GM10248 (cell line): ENCODE results near the gene LRRC8A.
"Not testable (repeated sequence)": the region's sequence is repeated elsewhere in the genome, so short reads cannot be mapped to it uniquely, and the experiment has no call there.

Source experiments
- CTCF ChIA-PET: fragments of 300-600 bp; sonication (Branson Sonifier 250); formaldehyde crosslinking; extraction: SDS; loops from one replicate; lab custom pipeline; 2021; ENCODE audit warnings: antibody characterized with exemption; lab: Yijun Ruan, JAX
- POLR2A ChIA-PET: fragments of 350-650 bp; sonication (Branson Sonifier 250); formaldehyde crosslinking; extraction: SDS; loops from one replicate; lab custom pipeline; 2020; ENCODE audit warnings: antibody characterized with exemption; lab: Yijun Ruan, JAX
- DNase-seq: peaks from one replicate; pipeline ENCODE4 v3.0.0; 2012; ENCODE audit errors: extremely low spot score
- TF ChIP-seq, protein P1 (sequence below): IDR thresholded peaks from 2 replicates; pipeline ENCODE4 v1.5.1; 2012; ENCODE audit warnings: mild to moderate bottlenecking, low read depth; ENCODE audit errors: extremely low read depth, missing control alignments, control extremely low read depth

The LRRC8A gene

DNA sequence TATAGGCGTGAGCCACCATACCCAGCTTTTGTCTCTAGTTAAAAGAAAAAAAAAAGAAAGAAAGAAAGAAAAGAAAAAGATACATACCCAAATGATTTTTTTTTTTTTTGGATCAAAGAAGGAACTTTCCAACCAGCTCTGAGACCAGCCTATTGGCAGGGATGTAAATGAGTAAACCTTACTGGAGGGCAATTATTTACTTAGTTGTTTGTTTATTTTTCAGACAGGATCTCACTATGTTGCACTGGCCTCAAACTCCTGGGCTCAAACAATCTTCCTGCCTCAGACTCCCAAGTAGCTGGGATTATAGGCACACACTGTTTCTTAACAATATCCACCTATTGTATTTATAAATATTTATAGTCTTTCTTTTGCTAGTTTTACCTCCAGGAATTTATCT, 41.4 kb upstream of the LRRC8A start:
- CTCF ChIA-PET: no interaction called here
- TF ChIP-seq, protein P1, sequence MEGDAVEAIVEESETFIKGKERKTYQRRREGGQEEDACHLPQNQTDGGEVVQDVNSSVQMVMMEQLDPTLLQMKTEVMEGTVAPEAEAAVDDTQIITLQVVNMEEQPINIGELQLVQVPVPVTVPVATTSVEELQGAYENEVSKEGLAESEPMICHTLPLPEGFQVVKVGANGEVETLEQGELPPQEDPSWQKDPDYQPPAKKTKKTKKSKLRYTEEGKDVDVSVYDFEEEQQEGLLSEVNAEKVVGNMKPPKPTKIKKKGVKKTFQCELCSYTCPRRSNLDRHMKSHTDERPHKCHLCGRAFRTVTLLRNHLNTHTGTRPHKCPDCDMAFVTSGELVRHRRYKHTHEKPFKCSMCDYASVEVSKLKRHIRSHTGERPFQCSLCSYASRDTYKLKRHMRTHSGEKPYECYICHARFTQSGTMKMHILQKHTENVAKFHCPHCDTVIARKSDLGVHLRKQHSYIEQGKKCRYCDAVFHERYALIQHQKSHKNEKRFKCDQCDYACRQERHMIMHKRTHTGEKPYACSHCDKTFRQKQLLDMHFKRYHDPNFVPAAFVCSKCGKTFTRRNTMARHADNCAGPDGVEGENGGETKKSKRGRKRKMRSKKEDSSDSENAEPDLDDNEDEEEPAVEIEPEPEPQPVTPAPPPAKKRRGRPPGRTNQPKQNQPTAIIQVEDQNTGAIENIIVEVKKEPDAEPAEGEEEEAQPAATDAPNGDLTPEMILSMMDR: no peak
- no peak for DNase-seq
- POLR2A ChIA-PET: no interaction called here

DNA sequence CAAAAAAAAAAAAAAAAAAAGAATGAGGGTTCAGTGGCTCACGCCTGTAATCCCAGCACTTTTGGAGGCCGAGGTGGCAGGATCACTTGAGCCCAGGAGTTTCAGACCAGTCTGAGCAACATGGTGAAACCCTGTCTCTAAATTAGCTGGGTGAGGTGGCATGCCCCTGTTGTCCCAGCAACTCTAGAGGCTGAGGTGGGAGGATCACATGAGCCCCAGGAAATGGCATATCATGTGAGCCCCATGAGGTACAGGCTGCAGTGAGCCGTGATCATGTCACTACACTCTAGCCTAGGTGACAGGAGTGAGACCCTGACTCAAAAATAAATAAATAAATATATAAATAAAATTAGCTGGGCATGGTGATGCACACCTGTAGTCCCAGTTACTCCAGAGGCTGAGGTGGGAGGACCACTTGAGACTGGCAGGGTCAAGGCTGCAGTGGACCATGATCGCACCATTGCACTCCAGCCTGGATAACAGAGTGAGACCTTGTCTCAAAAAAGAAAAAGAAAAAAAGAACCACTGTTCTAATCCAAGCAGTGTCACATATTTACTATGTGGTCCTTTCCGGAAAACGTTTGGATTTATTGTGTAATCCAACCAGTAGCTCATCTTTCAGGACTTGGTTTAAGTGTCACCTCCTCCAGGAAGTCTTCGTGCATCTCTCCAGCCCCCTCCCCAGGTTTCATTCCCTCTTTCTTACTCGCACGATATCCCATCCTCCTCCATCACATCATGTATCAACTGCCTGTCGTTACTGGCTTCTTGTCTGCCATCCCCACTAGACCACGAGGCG, 40.0 kb upstream of the LRRC8A start:
- ChIA-PET CTCF (interaction anchor here (1.4 to 1.7 kb wide), 2 partner anchors 12 to 24 kb away, joined by 3 to 5 read pairs; partner anchors contain the start of genes ENDOG and SPOUT1), POLR2A (no interaction called here)
- TF ChIP-seq, protein P1: no peak
- no peak for DNase-seq

DNA sequence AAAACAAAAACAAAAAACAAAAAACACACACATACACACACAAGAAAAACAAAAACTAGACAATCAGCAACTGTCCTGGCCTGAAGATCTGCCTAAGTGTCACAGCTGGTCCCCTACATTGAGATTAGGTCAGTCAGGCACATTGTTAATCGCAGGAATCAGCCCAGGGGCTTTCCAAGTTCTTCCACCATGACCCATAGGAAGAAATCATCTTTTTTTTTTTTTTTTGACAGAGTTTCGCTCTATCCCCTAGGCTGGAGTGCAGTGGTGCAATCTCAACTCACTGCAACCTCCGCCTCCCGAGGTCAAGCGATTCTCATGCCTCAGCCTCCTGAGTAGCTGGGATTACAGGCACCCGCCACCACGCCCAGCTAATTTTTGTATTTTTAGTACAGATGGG, 38.8 kb upstream of the LRRC8A start:
- DNase-seq, POLR2A ChIA-PET: not testable (repeated sequence)
- CTCF ChIA-PET: interaction anchor here (0.8 to 1.7 kb wide), 2 partner anchors 19 to 25 kb away, joined by 3 to 5 read pairs; partner anchors contain the start of gene ENDOG

DNA sequence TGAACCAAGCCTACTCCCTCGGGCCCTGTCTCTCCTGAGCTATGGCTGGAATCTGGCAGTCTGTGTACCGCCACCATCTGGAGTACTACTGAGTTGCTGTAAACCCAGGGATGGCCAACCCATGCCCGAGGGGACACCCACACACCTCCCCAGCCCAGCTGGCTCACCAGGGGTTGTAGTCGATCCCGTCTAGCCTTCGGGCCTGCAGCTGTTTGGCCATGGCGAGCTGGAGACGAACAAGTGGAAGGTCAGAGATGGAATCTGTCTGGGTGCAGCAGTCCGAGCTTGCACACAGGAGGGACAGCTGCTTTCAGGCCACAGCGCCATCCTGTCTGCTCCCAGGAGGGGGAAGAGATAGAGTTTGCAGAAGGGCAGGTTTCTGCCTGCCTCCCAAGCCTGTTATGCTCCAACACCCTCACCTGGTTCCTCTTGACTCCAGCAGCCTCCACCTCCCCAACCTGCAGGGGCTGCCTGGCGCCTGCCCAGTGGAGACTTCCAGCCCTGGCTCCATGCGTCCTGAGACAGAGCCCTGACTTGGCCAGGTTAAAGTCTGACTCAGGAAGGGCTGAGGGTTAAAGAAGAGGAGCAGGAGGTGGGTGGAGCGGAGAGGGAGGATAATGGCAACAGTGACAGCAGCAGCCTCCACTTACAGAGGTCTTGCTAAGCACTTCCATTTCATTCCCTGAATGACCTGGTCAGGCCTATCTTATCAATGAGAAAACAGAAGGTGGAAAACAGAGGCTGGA, 36.6 kb upstream of the LRRC8A start:
- ChIA-PET POLR2A (no interaction called here), CTCF (interaction anchor here (0.9 to 1.8 kb wide), 3 partner anchors 16 to 27 kb away, joined by 3 to 7 read pairs (median 4); partner anchors contain the start of genes ENDOG and SPOUT1)
- TF ChIP-seq, protein P1: no peak
- no peak for DNase-seq

DNA sequence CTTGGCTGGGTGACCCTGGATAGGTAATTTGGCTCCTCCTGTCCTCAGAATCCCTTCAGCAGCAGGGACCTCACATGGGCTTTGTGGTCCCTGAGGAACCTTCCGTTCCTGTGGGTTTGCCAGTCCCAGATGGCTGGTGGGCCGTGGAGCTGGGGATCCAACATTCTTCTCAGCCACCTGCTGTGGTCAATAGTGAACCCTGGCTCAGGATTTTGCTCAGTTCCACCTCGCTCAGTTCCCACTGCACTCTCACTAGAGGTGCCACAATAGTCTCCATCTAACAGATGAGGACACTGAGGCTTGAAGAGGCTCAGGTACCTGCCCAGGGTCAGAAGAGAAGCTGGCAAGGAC, 35.3 kb upstream of the LRRC8A start:
- ChIA-PET CTCF (interaction anchor here (0.8 to 1.4 kb wide), 3 partner anchors 15 to 58 kb away, joined by 3 to 5 read pairs (median 3); no protein-coding TSS in a partner anchor), POLR2A (no interaction called here)
- TF ChIP-seq, protein P1: no peak
- no peak for DNase-seq

DNA sequence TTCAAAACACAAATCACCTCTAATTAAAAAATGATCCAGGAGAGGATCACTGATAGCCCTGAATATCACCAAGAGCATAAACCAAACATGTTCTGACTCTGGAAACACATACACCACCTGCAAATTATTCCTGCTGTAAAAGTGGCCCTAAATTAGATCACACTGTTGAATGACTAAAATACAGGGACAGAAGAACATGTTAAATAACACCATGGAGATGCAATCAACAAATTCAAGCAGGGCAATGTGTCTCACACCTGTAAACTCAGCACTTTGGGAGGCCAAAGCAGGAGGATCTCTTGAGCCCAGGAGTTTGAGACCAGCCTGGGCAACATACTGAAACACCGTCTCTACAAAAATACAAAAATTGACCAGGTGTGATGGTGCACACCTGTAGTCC, 34.1 kb upstream of the LRRC8A start:
- TF ChIP-seq, protein P1: no peak
- CTCF ChIA-PET: interaction anchor here (0.7 kb wide), 1 partner anchor 9 kb away, joined by 3 read pairs; no protein-coding TSS in a partner anchor
- POLR2A ChIA-PET: no interaction called here
- no peak for DNase-seq

DNA sequence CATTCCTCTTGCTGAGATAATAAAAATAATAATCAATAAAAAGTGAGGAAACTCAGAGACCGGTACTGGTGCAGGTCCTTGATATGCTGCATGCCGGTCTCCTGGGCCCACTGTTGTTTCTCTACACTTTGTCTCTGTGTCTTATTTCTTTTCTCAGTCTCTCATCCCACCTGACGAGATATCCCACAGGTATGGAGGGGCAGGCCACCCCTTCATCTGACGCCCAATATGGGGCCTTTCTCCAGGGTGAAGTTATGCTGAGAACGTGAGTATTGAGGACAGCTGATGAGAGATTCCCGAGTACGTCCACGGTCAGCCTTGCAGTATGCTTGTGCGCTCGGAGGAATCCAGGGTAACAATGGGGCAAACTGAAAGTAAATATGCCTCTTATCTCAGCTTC, 30.9 kb upstream of the LRRC8A start:
- DNase-seq, POLR2A ChIA-PET, CTCF ChIA-PET: not testable (repeated sequence)

DNA sequence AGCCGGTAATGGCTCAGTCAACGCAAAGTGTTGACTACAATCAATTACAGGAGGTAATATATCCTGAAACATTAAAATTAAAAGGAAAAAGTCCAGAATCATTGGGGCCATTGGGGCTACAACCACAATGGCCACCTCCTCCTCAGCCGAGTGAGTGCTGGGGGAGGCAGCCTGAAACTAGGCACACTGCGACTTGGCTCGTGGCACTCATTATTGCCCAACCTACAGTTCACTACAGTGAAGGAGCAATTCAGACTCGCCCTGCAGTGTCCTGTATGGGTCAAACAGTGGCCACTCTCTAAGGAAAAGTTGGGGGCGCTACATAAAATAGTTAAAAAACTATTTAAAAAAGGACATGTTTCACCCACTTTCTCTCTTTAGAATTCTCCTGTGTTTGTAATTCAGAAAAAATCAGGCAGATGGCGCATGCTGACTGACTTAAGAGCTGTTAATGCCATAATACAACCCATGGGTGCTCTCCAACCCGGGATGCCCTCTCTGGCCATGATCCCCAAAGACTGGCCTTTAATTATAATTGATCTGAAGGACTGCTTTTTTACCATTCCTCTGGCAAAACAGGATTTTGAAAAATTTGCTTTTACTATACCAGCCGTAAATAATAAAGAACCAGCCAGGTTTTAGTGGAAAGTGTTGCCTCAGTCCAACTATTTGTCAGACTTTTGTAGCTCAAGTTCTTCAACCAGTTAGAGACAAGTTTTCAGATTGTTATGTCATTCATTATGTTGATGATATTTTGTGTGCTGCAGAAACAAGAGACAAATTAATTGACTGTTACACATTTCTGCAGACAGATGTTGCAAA, 29.9 kb upstream of the LRRC8A start:
- DNase-seq, POLR2A ChIA-PET, CTCF ChIA-PET: not testable (repeated sequence)

DNA sequence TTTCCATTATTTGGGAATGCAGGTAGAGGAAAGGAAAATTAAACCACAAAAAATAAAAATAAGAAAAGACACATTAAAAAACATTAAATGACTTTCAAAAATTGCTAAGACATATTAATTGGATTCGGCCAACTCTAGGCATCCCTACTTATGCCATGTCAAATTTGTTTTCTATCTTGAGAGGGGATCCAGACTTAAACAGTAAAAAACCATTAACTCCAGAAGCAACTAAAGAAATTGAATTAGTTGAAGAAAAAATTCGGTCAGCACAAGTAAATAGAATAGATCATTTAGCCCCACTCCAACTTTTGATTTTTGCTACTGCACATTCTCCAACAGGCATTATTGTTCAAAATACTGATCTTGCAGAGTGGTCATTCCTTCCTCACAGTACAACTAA, 29.3 kb upstream of the LRRC8A start:
- CTCF ChIA-PET, POLR2A ChIA-PET, DNase-seq: not testable (repeated sequence)

DNA sequence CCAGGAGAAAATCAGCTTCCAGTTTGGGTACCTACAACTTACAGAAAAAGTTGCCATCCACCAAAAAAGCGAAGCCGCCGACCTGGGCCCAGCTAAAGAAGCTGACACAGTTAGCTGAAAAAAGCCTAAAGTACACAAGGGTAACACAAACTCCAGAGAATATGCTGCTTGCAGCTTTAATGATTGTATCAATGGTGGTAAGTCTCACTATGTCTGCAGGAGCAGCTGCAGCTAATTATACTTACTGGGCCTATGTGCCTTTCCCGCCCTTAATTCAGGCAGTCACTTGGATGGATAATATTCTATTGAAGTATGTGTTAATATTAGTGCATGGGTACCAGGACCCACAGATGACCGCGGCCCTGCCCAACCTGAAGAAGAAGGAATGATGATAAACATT, 27.5 kb upstream of the LRRC8A start:
- POLR2A ChIA-PET, CTCF ChIA-PET, DNase-seq: not testable (repeated sequence)
